HEK293 (cell line): ENCODE results near the gene IQSEC1.

Experiments used
- CTCF ChIA-PET: fragments of 350-600 bp; formaldehyde crosslinking; extraction: SDS; loops from one replicate; lab custom pipeline; 2021; ENCODE audit warnings: antibody characterized with exemption; lab: Yijun Ruan, JAX
- POLR2A ChIA-PET: fragments of 300-600 bp; formaldehyde crosslinking; extraction: SDS; loops from one replicate; lab custom pipeline; 2020; ENCODE audit warnings: antibody characterized with exemption, inconsistent platforms; lab: Yijun Ruan, JAX
- H3K27ac ChIP-seq: fragments of 200-500 bp; sonication (Bioruptor generic); 2 replicates; pipeline ENCODE4 v1.5.1; 2014; ENCODE audit warnings: low read depth, low read length, control low read depth, inconsistent platforms; ENCODE audit errors: extremely low read depth
- H3K36me3 ChIP-seq, 2 experiments: fragments of 200-500 bp in 1 of 2; sonication (Bioruptor generic) in 1 of 2; 1 replicate in 1 of 2; 2 replicates in 1 of 2; pipeline ENCODE4 v1.5.1; 2014 to 2017; ENCODE audit warnings: inconsistent platforms in 2 of 2, low read length in 2 of 2; ENCODE audit not compliant: control insufficient read depth in 2 of 2, insufficient read depth in 1 of 2
- H3K4me1 ChIP-seq: fragments of 200-500 bp; sonication (Bioruptor generic); 2 replicates; pipeline ENCODE4 v1.5.1; 2014; ENCODE audit warnings: mild to moderate bottlenecking, low read length, inconsistent platforms; ENCODE audit not compliant: control insufficient read depth, insufficient read depth
- H3K4me3 ChIP-seq: 2 replicates; pipeline ENCODE4 v1.5.1; 2011; ENCODE audit warnings: low read depth, mild to moderate bottlenecking, control low read depth, low read length, moderate library complexity
- H3K9me3 ChIP-seq: fragments of 200-500 bp; sonication (Bioruptor generic); 2 replicates; pipeline ENCODE4 v1.5.1; 2014; ENCODE audit warnings: low read depth, low read length, inconsistent platforms; ENCODE audit not compliant: control insufficient read depth, insufficient read depth
- GLIS1 ChIP-seq: fragments of 450-650 bp; formaldehyde crosslinking; IDR thresholded peaks from 2 replicates; pipeline ENCODE4 v1.5.1; 2016; ENCODE audit warnings: missing biosample characterization, missing genetic modification characterization
- HOXD13 ChIP-seq: sonication (generic); formaldehyde crosslinking; IDR thresholded peaks from 2 replicates; pipeline ENCODE4 v1.8.0; 2022; ENCODE audit warnings: missing genetic modification reagents, borderline replicate concordance
- SALL2 ChIP-seq: fragments of 450-650 bp; formaldehyde crosslinking; IDR thresholded peaks from 2 replicates; pipeline ENCODE4 v1.5.0; 2017; ENCODE audit warnings: missing biosample characterization, mild to moderate bottlenecking, missing genetic modification characterization, borderline replicate concordance
- SP2 ChIP-seq: fragments of 450-650 bp; formaldehyde crosslinking; IDR thresholded peaks from 2 replicates; pipeline ENCODE4 v1.5.1; 2016; ENCODE audit warnings: missing biosample characterization, missing genetic modification characterization
- TSHZ1 ChIP-seq: fragments of 450-650 bp; formaldehyde crosslinking; IDR thresholded peaks from 2 replicates; pipeline ENCODE4 v1.5.1; 2016; ENCODE audit warnings: missing biosample characterization, missing genetic modification characterization, borderline replicate concordance
- ZFP3 ChIP-seq: fragments of 450-650 bp; formaldehyde crosslinking; IDR thresholded peaks from 2 replicates; pipeline ENCODE4 v1.5.1; 2016; ENCODE audit warnings: low read depth, missing biosample characterization, missing genetic modification characterization
- ZFP37 ChIP-seq: fragments of 450-650 bp; formaldehyde crosslinking; IDR thresholded peaks from 2 replicates; pipeline ENCODE4 v1.5.1; 2016; ENCODE audit warnings: missing biosample characterization, missing genetic modification characterization
- ZFP69B ChIP-seq: fragments of 450-650 bp; formaldehyde crosslinking; IDR thresholded peaks from 2 replicates; pipeline ENCODE4 v1.5.1; 2016; ENCODE audit warnings: missing biosample characterization, missing genetic modification characterization
- ZNF184 ChIP-seq: fragments of 450-650 bp; IDR thresholded peaks from 2 replicates; pipeline ENCODE4 v1.5.1; 2018; ENCODE audit warnings: missing biosample characterization, mild to moderate bottlenecking, missing genetic modification characterization
- ZNF449 ChIP-seq: fragments of 450-650 bp; formaldehyde crosslinking; IDR thresholded peaks from 2 replicates; pipeline ENCODE4 v1.5.1; 2017; ENCODE audit warnings: missing biosample characterization, mild to moderate bottlenecking, missing genetic modification characterization, moderate library complexity
- ZNF514 ChIP-seq: fragments of 450-650 bp; formaldehyde crosslinking; IDR thresholded peaks from 2 replicates; pipeline ENCODE4 v1.5.1; 2016; ENCODE audit warnings: missing biosample characterization, missing genetic modification characterization
- ZNF521 ChIP-seq: fragments of 450-650 bp; formaldehyde crosslinking; IDR thresholded peaks from 2 replicates; pipeline ENCODE4 v1.5.1; 2017; ENCODE audit warnings: missing biosample characterization, mild to moderate bottlenecking, missing genetic modification characterization
- ZNF529 ChIP-seq: fragments of 450-650 bp; formaldehyde crosslinking; IDR thresholded peaks from 2 replicates; pipeline ENCODE4 v1.5.1; 2017; ENCODE audit warnings: missing genetic modification characterization, missing biosample characterization; ENCODE audit not compliant: insufficient replicate concordance
- ZNF544 ChIP-seq: fragments of 450-650 bp; formaldehyde crosslinking; IDR thresholded peaks from 2 replicates; pipeline ENCODE4 v1.5.0; 2017; ENCODE audit warnings: missing biosample characterization, missing genetic modification characterization
- ZNF549 ChIP-seq: fragments of 450-650 bp; IDR thresholded peaks from 2 replicates; pipeline ENCODE4 v1.5.1; 2018; ENCODE audit warnings: missing biosample characterization, missing genetic modification characterization, mild to moderate bottlenecking, inconsistent platforms, moderate library complexity
- ZNF626 ChIP-seq: fragments of 450-650 bp; sonication (Bioruptor Pico); formaldehyde crosslinking; IDR thresholded peaks from 2 replicates; pipeline ENCODE4 v1.5.1; 2018; ENCODE audit warnings: missing biosample characterization, missing genetic modification characterization, inconsistent platforms
- ZNF701 ChIP-seq: fragments of 450-650 bp; formaldehyde crosslinking; IDR thresholded peaks from 2 replicates; pipeline ENCODE4 v1.5.1; 2016; ENCODE audit warnings: missing biosample characterization, missing genetic modification characterization
- ZNF791 ChIP-seq: fragments of 450-650 bp; formaldehyde crosslinking; IDR thresholded peaks from 2 replicates; pipeline ENCODE4 v1.5.1; 2016; ENCODE audit warnings: missing biosample characterization, missing genetic modification characterization

Gene IQSEC1

GRCh38 chr3:12878141-12878574 lies 195.1 kb downstream of the IQSEC1 start:
- Histone ChIP-seq H3K4me1 (no peaks in the 10 kb centered on the region), H3K4me3 (no peak overlapping the region), H3K9me3 (no peaks in the 10 kb centered on the region), H3K27ac (no peak overlapping the region), H3K36me3 (no peaks in the 10 kb centered on the region)
- POLR2A ChIA-PET, result no interaction called here
- TF ChIP-seq ZNF521 (tag by site-specific recombination), result no peak
- no peak for TF ChIP-seq HOXD13 (CRISPR knock-in tag)
- CTCF ChIA-PET, result interaction anchor here (1.4 kb wide), 1 partner anchor 9 kb away, joined by 4 read pairs; no protein-coding TSS in a partner anchor

- POLR2A ChIA-PET, result interaction anchor here (1.2 kb wide), 1 partner anchor 10 kb away, joined by 3 read pairs; no protein-coding TSS in a partner anchor
- H3K36me3 ChIP-seq, result no peaks in the 10 kb centered on the region
- no peaks in the 10 kb centered on the region for H3K4me1 ChIP-seq
- no peak overlapping the region for H3K27ac ChIP-seq
- no peak for TF ChIP-seq ZNF791 (tag by site-specific recombination)
- TF ChIP-seq ZNF544 (tag by site-specific recombination), result no peak
- TF ChIP-seq ZFP37, result no peak
- no peak for TF ChIP-seq ZNF626 (tag by site-specific recombination)
- no peak for TF ChIP-seq ZFP3 (tag by site-specific recombination)
- no peak for TF ChIP-seq TSHZ1 (tag by site-specific recombination)
- TF ChIP-seq ZNF184 (tag by site-specific recombination), result no peak
- TF ChIP-seq ZNF449 (tag by site-specific recombination), result no peak
- TF ChIP-seq SALL2 (tag by site-specific recombination), result no peak
- TF ChIP-seq ZNF514 (tag by site-specific recombination), result no peak
- no peak for TF ChIP-seq ZFP69B (tag by site-specific recombination)
- no peak overlapping the region for H3K4me3 ChIP-seq
- CTCF ChIA-PET, result interaction anchor here (0.8 to 1.7 kb wide), 3 partner anchors 9 to 107 kb away, joined by 4 to 6 read pairs (median 5); no protein-coding TSS in a partner anchor
- H3K9me3 ChIP-seq, result no peaks in the 10 kb centered on the region
These were observed 196.2 kb downstream of the IQSEC1 start for GRCh38 chr3:12877040-12877439.

- Histone ChIP-seq H3K9me3 (no peaks in the 10 kb centered on the region), H3K4me1 (no peaks in the 10 kb centered on the region), H3K27ac (no peak overlapping the region), H3K36me3 (no peaks in the 10 kb centered on the region), H3K4me3 (no peak overlapping the region)
- POLR2A ChIA-PET, result interaction anchor here (1.2 kb wide), 1 partner anchor 11 kb away, joined by 3 read pairs; no protein-coding TSS in a partner anchor
- TF ChIP-seq ZNF701 (tag by site-specific recombination) (no peak), SP2 (tag by site-specific recombination) (0 out of 2 replicates have a peak, but pooled peaks have one; percentile 14), GLIS1 (peak; percentile 37; the same call in 1 of the 2 replicates), ZNF549 (tag by site-specific recombination) (no peak), ZNF529 (no peak)
- CTCF ChIA-PET, result interaction anchor here (1.4 to 1.7 kb wide), 2 partner anchors 8 to 15 kb away, joined by 5 to 6 read pairs; no protein-coding TSS in a partner anchor
These were observed 197.1 kb downstream of the IQSEC1 start for GRCh38 chr3:12875857-12876836.
